ENCODE measurements around the gene ADA. TPM values are rescaled to one million over a fixed set of nuclear protein-coding genes. Genes with fewer than 3 reads are reported as not detected.
A peak's percentile ranks its signal among the peaks of the same experiment; 100 is the strongest.

ADA gene
- total and polyA plus RNA-seq, 4 experiments from 2014 or later: 28.4 to 64.3 (median 39.8) TPM

GRCh38 chr20:44609006-44609515 is 42.4 kb downstream of the ADA start:
- intact Hi-C loops (cut with micrococcal nuclease): no loop called here
- Histone ChIP-seq H3K9me3 (ENCODE audit: control insufficient read depth in 1 of 2, low read length in 2 of 2) (no peaks in the 10 kb centered on the region), H3K27me3 (ENCODE audit: insufficient read depth, low read length) (no peaks in the 10 kb centered on the region), H3K4me3 (ENCODE audit: low read length in 2 of 2) (no peak overlapping the region), H3K27ac (ENCODE audit: low read depth, low read length) (no peak overlapping the region), H3K4me1 (ENCODE audit: insufficient read depth, low read length) (peaks cover 11% of the 10 kb centered on the region), H3K36me3 (ENCODE audit: insufficient read depth, low read length) (no peaks in the 10 kb centered on the region)
- Mint-ChIP-seq H3K27ac (peak overlapping the region in 2 of 7 donors; percentile 23 to 47), H3K4me1 (peaks cover 5 to 18% (median 11%) of the 10 kb centered on the region in 4 donors), H3K27me3 (no peaks in the 10 kb centered on the region), H3K4me3 (no peak overlapping the region), H3K36me3 (peaks cover 0 to 3% of the 10 kb centered on the region in 2 donors), H3K9me3 (no peaks in the 10 kb centered on the region)
- ChIA-PET CTCF (ENCODE audit: partially characterized antibody) (interaction anchor here (1.0 to 4.6 kb wide), 12 partner anchors 10 to 397 kb away, joined by 3 to 67 read pairs (median 13); partner anchors contain the start of genes FITM2 and TTPAL), POLR2A (ENCODE audit: partially characterized antibody) (interaction anchor here (0.8 to 1.2 kb wide), 2 partner anchors 63 to 133 kb away, joined by 3 read pairs; partner anchors contain the start of gene TTPAL)
- DNase-seq: no peak

- ChIA-PET CTCF (ENCODE audit: partially characterized antibody) (interaction anchor here (0.7 to 4.6 kb wide), 3 partner anchors 14 to 295 kb away, joined by 3 to 67 read pairs (median 4); no protein-coding TSS in a partner anchor), POLR2A (ENCODE audit: partially characterized antibody) (no interaction called here)
- Mint-ChIP-seq H3K9me3 (no peaks in the 10 kb centered on the region), H3K4me3 (no peak overlapping the region), H3K27me3 (no peaks in the 10 kb centered on the region), H3K36me3 (peaks cover 0 to 2% of the 10 kb centered on the region in 2 donors), H3K4me1 (peaks cover 5 to 18% (median 11%) of the 10 kb centered on the region in 4 donors), H3K27ac (peak overlapping the region in 1 of 7 donors; percentile 16)
- intact Hi-C loops (cut with micrococcal nuclease): no loop called here
- H3K9me3 ChIP-seq (ENCODE audit: control insufficient read depth in 1 of 2, low read length in 2 of 2): no peaks in the 10 kb centered on the region
- H3K36me3 ChIP-seq (ENCODE audit: insufficient read depth, low read length): no peaks in the 10 kb centered on the region
- H3K27me3 ChIP-seq (ENCODE audit: insufficient read depth, low read length): no peaks in the 10 kb centered on the region
- no peak overlapping the region for H3K4me3 ChIP-seq (ENCODE audit: low read length in 2 of 2)
- DNase-seq: no peak
- H3K27ac ChIP-seq (ENCODE audit: low read depth, low read length): no peak overlapping the region
- peaks cover 11% of the 10 kb centered on the region for H3K4me1 ChIP-seq (ENCODE audit: insufficient read depth, low read length)
Observed at GRCh38 chr20:44606725-44607441, 44.6 kb downstream of the ADA start.

- H3K36me3 ChIP-seq (ENCODE audit: insufficient read depth, low read length): no peaks in the 10 kb centered on the region
- no peak overlapping the region for H3K4me3 ChIP-seq (ENCODE audit: low read length in 2 of 2)
- intact Hi-C loops (cut with micrococcal nuclease): no loop called here
- H3K27ac ChIP-seq (ENCODE audit: low read depth, low read length): no peak overlapping the region
- Mint-ChIP-seq H3K4me3 (no peak overlapping the region), H3K9me3 (no peaks in the 10 kb centered on the region), H3K36me3 (no peaks in the 10 kb centered on the region), H3K4me1 (peaks cover 5 to 8% (median 6%) of the 10 kb centered on the region in 4 donors), H3K27me3 (no peaks in the 10 kb centered on the region), H3K27ac (no peak overlapping the region)
- no peaks in the 10 kb centered on the region for H3K9me3 ChIP-seq (ENCODE audit: control insufficient read depth in 1 of 2, low read length in 2 of 2)
- H3K4me1 ChIP-seq (ENCODE audit: insufficient read depth, low read length): peaks cover 4% of the 10 kb centered on the region
- no peaks in the 10 kb centered on the region for H3K27me3 ChIP-seq (ENCODE audit: insufficient read depth, low read length)
- ChIA-PET POLR2A (ENCODE audit: partially characterized antibody) (no interaction called here), CTCF (ENCODE audit: partially characterized antibody) (interaction anchor here (0.7 to 1.8 kb wide), 5 partner anchors 9 to 336 kb away, joined by 3 to 8 read pairs (median 4); no protein-coding TSS in a partner anchor)
- DNase-seq: no peak
Observed at GRCh38 chr20:44603327-44603726, 48.2 kb downstream of the ADA start.

- CTCF ChIA-PET (ENCODE audit: partially characterized antibody): interaction anchor here (1.0 kb wide), 1 partner anchor 81 kb away, joined by 3 read pairs; no protein-coding TSS in a partner anchor
- H3K9me3 Mint-ChIP-seq: no peaks in the 10 kb centered on the region
- Histone ChIP-seq H3K36me3 (ENCODE audit: insufficient read depth, low read length) (no peaks in the 10 kb centered on the region), H3K27me3 (ENCODE audit: insufficient read depth, low read length) (no peaks in the 10 kb centered on the region), H3K27ac (ENCODE audit: low read depth, low read length) (no peak overlapping the region), H3K9me3 (ENCODE audit: control insufficient read depth in 1 of 2, low read length in 2 of 2) (no peaks in the 10 kb centered on the region), H3K4me3 (ENCODE audit: low read length in 2 of 2) (no peak overlapping the region), H3K4me1 (ENCODE audit: insufficient read depth, low read length) (peaks cover 7% of the 10 kb centered on the region)
- POLR2A ChIA-PET (ENCODE audit: partially characterized antibody): interaction anchor here (0.5 kb wide), 1 partner anchor 22 kb away, joined by 3 read pairs; no protein-coding TSS in a partner anchor
- no peak overlapping the region for H3K4me3 Mint-ChIP-seq
- H3K4me1 Mint-ChIP-seq: peaks cover 6 to 9% (median 9%) of the 10 kb centered on the region in 4 donors
- no peaks in the 10 kb centered on the region for H3K36me3 Mint-ChIP-seq
- DNase-seq: no peak
- H3K27ac Mint-ChIP-seq: peak overlapping the region in 1 of 7 donors; percentile 39
- H3K27me3 Mint-ChIP-seq: no peaks in the 10 kb centered on the region
- intact Hi-C loops (cut with micrococcal nuclease): no loop called here
Observed at GRCh38 chr20:44601801-44602204, 49.7 kb downstream of the ADA start.

- H3K27me3 ChIP-seq (ENCODE audit: insufficient read depth, low read length): no peaks in the 10 kb centered on the region
- CTCF ChIA-PET (ENCODE audit: partially characterized antibody): interaction anchor here (1.0 kb wide), 1 partner anchor 82 kb away, joined by 3 read pairs; no protein-coding TSS in a partner anchor
- intact Hi-C loops (cut with micrococcal nuclease): no loop called here
- Mint-ChIP-seq H3K4me3 (no peak overlapping the region), H3K9me3 (no peaks in the 10 kb centered on the region), H3K4me1 (peaks cover 6 to 9% (median 9%) of the 10 kb centered on the region in 4 donors), H3K27ac (no peak overlapping the region), H3K36me3 (no peaks in the 10 kb centered on the region), H3K27me3 (no peaks in the 10 kb centered on the region)
- POLR2A ChIA-PET (ENCODE audit: partially characterized antibody): no interaction called here
- no peaks in the 10 kb centered on the region for H3K36me3 ChIP-seq (ENCODE audit: insufficient read depth, low read length)
- no peak for DNase-seq
- H3K4me1 ChIP-seq (ENCODE audit: insufficient read depth, low read length): peaks cover 7% of the 10 kb centered on the region
- H3K9me3 ChIP-seq (ENCODE audit: control insufficient read depth in 1 of 2, low read length in 2 of 2): no peaks in the 10 kb centered on the region
- H3K4me3 ChIP-seq (ENCODE audit: low read length in 2 of 2): no peak overlapping the region
- no peak overlapping the region for H3K27ac ChIP-seq (ENCODE audit: low read depth, low read length)
Observed at GRCh38 chr20:44601236-44601671, 50.2 kb downstream of the ADA start.

- Mint-ChIP-seq H3K4me3 (no peak overlapping the region), H3K9me3 (no peaks in the 10 kb centered on the region), H3K36me3 (no peaks in the 10 kb centered on the region), H3K27me3 (no peaks in the 10 kb centered on the region), H3K4me1 (peaks cover 6 to 9% (median 9%) of the 10 kb centered on the region in 4 donors), H3K27ac (no peak overlapping the region)
- no peak overlapping the region for H3K4me3 ChIP-seq (ENCODE audit: low read length in 2 of 2)
- POLR2A ChIA-PET (ENCODE audit: partially characterized antibody): no interaction called here
- no peaks in the 10 kb centered on the region for H3K36me3 ChIP-seq (ENCODE audit: insufficient read depth, low read length)
- no peaks in the 10 kb centered on the region for H3K9me3 ChIP-seq (ENCODE audit: control insufficient read depth in 1 of 2, low read length in 2 of 2)
- no peaks in the 10 kb centered on the region for H3K27me3 ChIP-seq (ENCODE audit: insufficient read depth, low read length)
- intact Hi-C loops (cut with micrococcal nuclease): no loop called here
- DNase-seq: no peak
- no peak overlapping the region for H3K27ac ChIP-seq (ENCODE audit: low read depth, low read length)
- CTCF ChIA-PET (ENCODE audit: partially characterized antibody): interaction anchor here (1.0 kb wide), 1 partner anchor 85 kb away, joined by 3 read pairs; no protein-coding TSS in a partner anchor
- peaks cover 7% of the 10 kb centered on the region for H3K4me1 ChIP-seq (ENCODE audit: insufficient read depth, low read length)
Observed at GRCh38 chr20:44600758-44601201, 50.7 kb downstream of the ADA start.

- Histone ChIP-seq H3K9me3 (ENCODE audit: control insufficient read depth in 1 of 2, low read length in 2 of 2) (no peaks in the 10 kb centered on the region), H3K27me3 (ENCODE audit: insufficient read depth, low read length) (no peaks in the 10 kb centered on the region), H3K36me3 (ENCODE audit: insufficient read depth, low read length) (no peaks in the 10 kb centered on the region), H3K4me1 (ENCODE audit: insufficient read depth, low read length) (peaks cover 7% of the 10 kb centered on the region), H3K4me3 (ENCODE audit: low read length in 2 of 2) (no peak overlapping the region), H3K27ac (ENCODE audit: low read depth, low read length) (no peak overlapping the region)
- POLR2A ChIA-PET (ENCODE audit: partially characterized antibody): no interaction called here
- no peak for DNase-seq
- Mint-ChIP-seq H3K4me3 (no peak overlapping the region), H3K27me3 (no peaks in the 10 kb centered on the region), H3K27ac (peak overlapping the region in 1 of 7 donors; percentile 11), H3K36me3 (no peaks in the 10 kb centered on the region), H3K9me3 (no peaks in the 10 kb centered on the region), H3K4me1 (peaks cover 6 to 9% (median 9%) of the 10 kb centered on the region in 4 donors)
- CTCF ChIA-PET (ENCODE audit: partially characterized antibody): interaction anchor here (1.0 to 3.8 kb wide), 2 partner anchors 9 to 85 kb away, joined by 3 to 20 read pairs; no protein-coding TSS in a partner anchor
- intact Hi-C loops (cut with micrococcal nuclease): no loop called here
Observed at GRCh38 chr20:44600301-44600700, 51.2 kb downstream of the ADA start.

Measured in CD4-positive, alpha-beta memory T cell (primary cell).